GM06990 (cell line): ENCODE results near the gene CTIF.

Source experiments
- DNase-seq: peaks from one replicate; pipeline ENCODE4 v3.0.0-alpha.2; 2011; ENCODE audit not compliant: insufficient read length; ENCODE audit errors: extremely low read depth
- H3K27me3 ChIP-seq: replicated peaks from 2 replicates; pipeline ENCODE4 v1.6.0; 2011; ENCODE audit warnings: low read length; ENCODE audit not compliant: control insufficient read depth, insufficient read depth
- H3K36me3 ChIP-seq: 2 replicates; pipeline ENCODE4 v1.5.1; 2011; ENCODE audit warnings: low read length; ENCODE audit not compliant: control insufficient read depth, insufficient read depth
- H3K4me3 ChIP-seq: replicated peaks from 2 replicates; pipeline ENCODE4 v1.5.1; 2011; ENCODE audit warnings: low read depth, mild to moderate bottlenecking, control low read depth, low read length
- TF ChIP-seq, protein P1 (sequence below): IDR thresholded peaks from 2 replicates; pipeline ENCODE4 v1.5.1; 2011; ENCODE audit warnings: low read length, control low read depth, mild to moderate bottlenecking, inconsistent platforms; ENCODE audit not compliant: insufficient read depth, poor library complexity, severe bottlenecking

CTIF gene

DNA sequence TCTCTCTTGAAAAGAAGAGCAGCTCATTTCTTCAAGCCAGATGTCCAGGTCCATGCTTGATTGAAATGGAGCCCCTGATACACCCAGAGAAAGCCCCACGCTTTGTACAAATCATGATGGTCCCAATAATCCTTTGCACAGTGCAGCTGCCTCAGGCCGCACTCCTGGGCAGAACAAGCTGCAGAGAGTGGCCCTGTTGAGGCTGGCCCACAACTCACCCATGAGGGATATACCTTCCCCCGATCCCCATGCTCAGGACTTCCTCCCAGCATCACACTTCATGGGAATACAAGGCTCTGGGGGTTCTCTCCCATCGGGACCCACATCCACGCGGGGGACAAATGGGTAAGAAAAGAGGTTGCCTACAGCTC, 181.8 kb downstream of the CTIF start:
- no peaks in the 10 kb centered on the region for H3K36me3 ChIP-seq
- TF ChIP-seq, protein P1, sequence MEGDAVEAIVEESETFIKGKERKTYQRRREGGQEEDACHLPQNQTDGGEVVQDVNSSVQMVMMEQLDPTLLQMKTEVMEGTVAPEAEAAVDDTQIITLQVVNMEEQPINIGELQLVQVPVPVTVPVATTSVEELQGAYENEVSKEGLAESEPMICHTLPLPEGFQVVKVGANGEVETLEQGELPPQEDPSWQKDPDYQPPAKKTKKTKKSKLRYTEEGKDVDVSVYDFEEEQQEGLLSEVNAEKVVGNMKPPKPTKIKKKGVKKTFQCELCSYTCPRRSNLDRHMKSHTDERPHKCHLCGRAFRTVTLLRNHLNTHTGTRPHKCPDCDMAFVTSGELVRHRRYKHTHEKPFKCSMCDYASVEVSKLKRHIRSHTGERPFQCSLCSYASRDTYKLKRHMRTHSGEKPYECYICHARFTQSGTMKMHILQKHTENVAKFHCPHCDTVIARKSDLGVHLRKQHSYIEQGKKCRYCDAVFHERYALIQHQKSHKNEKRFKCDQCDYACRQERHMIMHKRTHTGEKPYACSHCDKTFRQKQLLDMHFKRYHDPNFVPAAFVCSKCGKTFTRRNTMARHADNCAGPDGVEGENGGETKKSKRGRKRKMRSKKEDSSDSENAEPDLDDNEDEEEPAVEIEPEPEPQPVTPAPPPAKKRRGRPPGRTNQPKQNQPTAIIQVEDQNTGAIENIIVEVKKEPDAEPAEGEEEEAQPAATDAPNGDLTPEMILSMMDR: no peak
- DNase-seq: no peak
- H3K27me3 ChIP-seq: no peaks in the 10 kb centered on the region
- H3K4me3 ChIP-seq: no peak overlapping the region

DNA sequence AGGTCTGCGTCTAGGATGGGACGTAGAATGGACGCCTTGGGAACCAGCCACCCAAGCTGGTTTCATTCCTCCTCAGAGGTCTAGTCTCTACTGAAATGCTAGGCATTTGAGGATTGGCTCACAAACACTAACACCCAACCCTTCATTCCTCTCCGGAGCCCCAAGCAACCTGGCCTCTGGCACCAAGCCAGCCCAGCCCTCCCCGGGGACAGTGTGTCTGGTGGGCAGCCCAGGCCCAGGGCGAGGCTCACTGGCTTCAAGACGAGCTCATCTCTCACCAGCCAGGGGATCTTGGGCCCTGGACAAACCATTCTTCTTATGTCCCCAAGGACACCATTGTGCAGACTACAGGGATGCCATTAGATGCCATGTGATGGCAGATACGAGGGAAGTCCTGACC, 182.5 kb downstream of the CTIF start:
- Histone ChIP-seq H3K4me3 (no peak overlapping the region), H3K27me3 (no peaks in the 10 kb centered on the region), H3K36me3 (no peaks in the 10 kb centered on the region)
- no peak for DNase-seq
- TF ChIP-seq, protein P1: no peak

DNA sequence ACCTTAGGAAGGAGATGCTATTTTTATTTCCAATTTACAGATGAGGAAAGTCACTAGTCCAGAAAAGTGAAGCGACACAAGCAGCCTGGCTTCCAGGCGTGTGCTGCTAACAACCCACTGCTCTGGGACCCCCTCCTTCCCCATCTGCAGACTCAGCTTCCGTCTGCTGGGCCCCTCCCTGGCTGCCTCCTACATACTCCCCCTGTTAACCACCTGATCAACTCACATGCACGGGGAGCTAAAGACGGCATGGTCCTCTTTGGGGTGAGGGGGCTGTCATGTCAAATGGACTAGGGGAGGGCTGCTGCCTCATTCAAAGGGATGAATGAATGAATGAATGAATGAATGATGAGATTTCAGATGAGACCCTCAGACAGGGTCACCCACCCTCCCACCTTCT, 184.2 kb downstream of the CTIF start:
- Histone ChIP-seq H3K27me3 (no peaks in the 10 kb centered on the region), H3K4me3 (no peak overlapping the region), H3K36me3 (no peaks in the 10 kb centered on the region)
- no peak for DNase-seq
- TF ChIP-seq, protein P1: no peak

DNA sequence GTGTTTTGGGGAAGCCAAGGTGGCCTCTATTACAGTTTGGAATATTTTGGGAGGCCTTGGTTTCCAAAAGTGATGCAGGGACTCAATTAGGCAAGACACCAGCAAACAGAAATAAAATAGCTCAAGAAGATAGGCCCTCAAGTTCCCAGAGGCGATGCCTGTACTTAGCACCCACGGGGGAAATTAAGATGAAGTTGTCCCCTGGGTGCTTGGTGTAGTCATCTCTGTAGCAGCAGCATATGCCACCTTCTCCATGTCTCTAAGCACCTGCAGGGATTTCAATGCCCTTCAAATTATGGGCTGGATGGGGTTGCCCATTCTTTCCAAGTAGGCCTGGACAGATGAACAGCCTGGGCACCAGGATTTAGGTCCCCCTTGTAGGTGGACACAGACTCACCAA, 185.0 kb downstream of the CTIF start:
- H3K36me3 ChIP-seq: no peaks in the 10 kb centered on the region
- no peaks in the 10 kb centered on the region for H3K27me3 ChIP-seq
- DNase-seq: no peak
- TF ChIP-seq, protein P1: no peak
- H3K4me3 ChIP-seq: no peak overlapping the region

DNA sequence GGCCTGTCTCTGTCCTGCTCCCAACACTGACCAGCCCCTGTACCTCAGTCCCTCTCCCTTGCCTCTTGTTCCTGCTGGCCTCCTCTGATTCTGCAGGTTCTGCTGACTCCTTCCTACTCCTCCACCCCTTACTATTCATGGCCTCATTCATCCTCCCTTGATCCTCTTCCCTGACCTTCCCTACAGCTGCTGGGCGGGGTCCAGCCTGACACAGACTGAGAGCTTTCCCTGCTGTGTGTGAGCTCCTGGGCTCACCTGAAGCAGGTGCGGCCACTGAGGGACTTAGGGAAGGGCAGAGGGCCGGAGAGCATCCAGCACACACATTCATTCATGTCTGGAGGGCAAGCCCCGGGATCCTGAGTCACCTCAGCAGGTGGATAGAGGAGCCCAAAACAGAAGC, 185.6 kb downstream of the CTIF start:
- no peak for DNase-seq

GRCh38 chr18:48724939-48725338, 186.1 kb downstream of the CTIF start:
- TF ChIP-seq, protein P1: no peak
- Histone ChIP-seq H3K36me3 (no peaks in the 10 kb centered on the region), H3K4me3 (no peak overlapping the region)

More for the DNA sequence above, 185.6 kb downstream of the CTIF start:
- Histone ChIP-seq H3K36me3 (no peaks in the 10 kb centered on the region), H3K27me3 (no peaks in the 10 kb centered on the region), H3K4me3 (no peak overlapping the region)
- TF ChIP-seq, protein P1: no peak

More at GRCh38 chr18:48724939-48725338, 186.1 kb downstream of the CTIF start:
- DNase-seq: no peak
- no peaks in the 10 kb centered on the region for H3K27me3 ChIP-seq
